BLaER1 (cell line): Measurements from ENCODE around the gene MBD3L4.
"Not testable (repeated sequence)": the region's sequence is repeated elsewhere in the genome, so short reads cannot be mapped to it uniquely, and the experiment has no call there.

ENCODE experiments used
- H3K27ac ChIP-seq: shearing (Covaris generic); formaldehyde crosslinking; 2 replicates; pipeline ENCODE4 v1.8.1; 2022
- H3K27me3 ChIP-seq: shearing (Covaris generic); formaldehyde crosslinking; 2 replicates; pipeline ENCODE4 v1.8.1; 2022
- H3K36me3 ChIP-seq: shearing (Covaris generic); formaldehyde crosslinking; 2 replicates; pipeline ENCODE4 v1.8.1; 2022
- H3K4me1 ChIP-seq: shearing (Covaris generic); formaldehyde crosslinking; 2 replicates; pipeline ENCODE4 v1.8.1; 2022
- H3K4me2 ChIP-seq: shearing (Covaris generic); formaldehyde crosslinking; 2 replicates; pipeline ENCODE4 v1.8.1; 2022
- H3K4me3 ChIP-seq: shearing (Covaris generic); formaldehyde crosslinking; 2 replicates; pipeline ENCODE4 v1.8.1; 2022
- H3K9ac ChIP-seq: shearing (Covaris generic); formaldehyde crosslinking; 2 replicates; pipeline ENCODE4 v1.8.1; 2022
- H3K9me3 ChIP-seq: shearing (Covaris generic); formaldehyde crosslinking; 2 replicates; pipeline ENCODE4 v1.8.1; 2022
- H4K20me1 ChIP-seq: shearing (Covaris generic); formaldehyde crosslinking; 2 replicates; pipeline ENCODE4 v1.8.1; 2022
- Cebpa-rat ChIP-seq: shearing (Covaris generic); IDR thresholded peaks from 2 replicates; pipeline ENCODE4 v1.8.1; 2022

The MBD3L4 gene

DNA sequence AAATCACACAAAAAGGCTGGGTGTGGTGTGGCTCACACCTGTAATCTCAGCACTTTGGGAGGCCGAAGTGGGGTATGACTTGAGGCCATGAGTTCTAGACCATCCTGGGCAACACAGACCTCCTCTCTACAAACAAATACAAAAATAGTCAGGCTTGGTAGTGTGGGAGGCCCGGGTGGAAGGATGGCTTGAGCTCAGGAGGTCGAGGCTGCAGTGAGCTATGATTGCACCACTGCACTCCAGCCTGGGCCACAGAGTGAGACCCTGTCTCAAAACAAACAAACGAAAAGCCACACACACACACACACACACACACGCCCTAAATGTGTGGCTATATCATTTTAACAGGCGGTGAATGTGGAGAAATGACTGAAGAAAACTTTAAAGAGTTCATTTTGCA lies 28.6 kb upstream of the MBD3L4 start:
- TF ChIP-seq Cebpa-rat = no peak
- Histone ChIP-seq H3K36me3 (peaks cover 31% of the 10 kb centered on the region), H3K9ac (no peak overlapping the region), H3K27ac (no peak overlapping the region), H3K27me3 (no peaks in the 10 kb centered on the region), H3K9me3 (peaks cover 4% of the 10 kb centered on the region; the same call in 1 of the 2 replicates), H3K4me2 (peak overlapping the region; percentile 43; the same call in 1 of the 2 replicates), H3K4me1 (peaks cover 16% of the 10 kb centered on the region), H4K20me1 (peaks cover 10% of the 10 kb centered on the region; the same call in 1 of the 2 replicates), H3K4me3 (no peak overlapping the region)

DNA sequence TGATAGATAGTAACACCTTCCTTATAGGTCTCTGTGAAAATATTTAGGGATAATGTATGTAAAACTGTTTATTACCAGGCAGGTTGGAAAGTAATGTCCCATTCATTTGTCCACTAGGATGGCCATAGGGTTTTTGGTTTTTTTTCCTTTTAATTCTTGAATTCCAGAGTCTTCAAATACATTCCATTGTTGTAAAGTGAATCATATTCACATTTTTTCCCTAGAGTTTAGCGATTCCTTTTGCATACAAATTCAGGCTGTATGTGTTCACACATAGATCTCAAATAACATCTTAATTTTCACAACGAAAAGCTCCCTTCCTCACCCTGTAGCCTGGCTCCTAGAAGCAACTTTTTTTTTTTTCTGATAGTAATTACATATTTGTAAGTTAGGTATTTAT lies 27.7 kb upstream of the MBD3L4 start:
- no peak overlapping the region for H3K27ac ChIP-seq
- no peak for TF ChIP-seq Cebpa-rat
- H3K9me3 ChIP-seq = peaks cover 4% of the 10 kb centered on the region; the same call in 1 of the 2 replicates
- H3K9ac ChIP-seq = no peak overlapping the region
- H3K36me3 ChIP-seq = peaks cover 22% of the 10 kb centered on the region
- peaks cover 16% of the 10 kb centered on the region for H3K4me1 ChIP-seq
- H3K27me3 ChIP-seq = no peaks in the 10 kb centered on the region
- H3K4me3 ChIP-seq = no peak overlapping the region
- H3K4me2 ChIP-seq = no peak overlapping the region
- peaks cover 10% of the 10 kb centered on the region; the same call in 1 of the 2 replicates for H4K20me1 ChIP-seq

DNA sequence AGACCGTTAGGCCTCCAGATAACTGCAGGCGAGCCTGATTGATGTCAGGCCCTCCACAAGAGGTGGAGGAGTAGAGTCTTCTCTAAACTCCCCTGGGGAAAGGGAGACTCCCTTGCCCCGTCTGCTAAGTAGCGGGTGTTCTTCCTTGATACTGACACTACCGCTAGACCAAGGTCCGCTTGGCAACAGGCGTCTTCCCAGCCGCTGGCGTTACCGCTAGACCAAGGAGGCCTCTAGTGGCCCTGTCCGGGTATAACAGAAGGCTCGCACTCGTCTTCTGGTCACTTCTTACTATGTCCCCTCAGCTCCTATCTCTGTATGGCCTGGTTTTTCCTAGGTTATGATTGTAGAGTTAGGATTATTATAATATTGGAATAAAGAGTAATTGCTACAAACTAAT lies 27.1 kb upstream of the MBD3L4 start:
- not testable (repeated sequence) for H3K9me3 ChIP-seq, H3K27me3 ChIP-seq, H3K4me3 ChIP-seq, H3K4me2 ChIP-seq, H3K9ac ChIP-seq, H4K20me1 ChIP-seq, H3K27ac ChIP-seq
- Histone ChIP-seq H3K4me1 (peaks cover 16% of the 10 kb centered on the region), H3K36me3 (peaks cover 16% of the 10 kb centered on the region)

DNA sequence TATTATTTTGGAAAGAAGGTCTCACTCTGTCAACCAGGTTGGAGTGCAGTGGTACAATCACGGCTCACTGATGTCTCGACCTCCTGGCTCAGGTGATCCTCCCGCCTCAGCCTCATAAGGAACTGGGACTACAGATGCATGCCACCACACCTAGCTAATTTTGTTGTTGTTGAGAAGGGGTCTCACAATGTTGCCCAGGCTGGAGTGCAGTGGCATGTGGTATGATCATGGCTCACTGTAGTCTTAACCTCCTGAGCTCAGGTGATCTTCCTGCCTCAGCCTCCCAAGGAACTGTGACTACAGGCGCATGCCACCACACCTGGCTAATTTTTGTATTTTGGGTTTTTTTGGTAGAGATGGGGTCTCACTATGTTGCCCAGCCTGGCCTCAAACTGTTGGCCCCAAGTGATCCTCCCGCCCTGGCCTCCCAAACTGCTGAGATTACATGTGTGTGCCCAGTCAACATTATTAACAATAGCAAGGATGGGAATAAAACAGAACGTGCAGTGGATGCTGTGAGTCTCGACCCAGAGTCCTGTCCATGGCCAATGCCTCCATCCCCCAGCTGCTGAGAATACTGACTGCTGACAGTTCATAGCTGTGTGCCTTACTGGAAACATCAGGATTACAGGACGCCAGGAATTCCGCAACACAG lies 23.9 kb upstream of the MBD3L4 start:
- H3K27me3 ChIP-seq = no peaks in the 10 kb centered on the region
- no peak overlapping the region for H3K27ac ChIP-seq
- H3K4me2 ChIP-seq = no peak overlapping the region
- 0 out of 2 replicates have a peak, but pooled peaks cover 4% of the 10 kb centered on the region for H3K4me1 ChIP-seq
- H3K36me3 ChIP-seq = no peaks in the 10 kb centered on the region
- H3K9ac ChIP-seq = no peak overlapping the region
- H3K4me3 ChIP-seq = no peak overlapping the region
- H4K20me1 ChIP-seq = no peaks in the 10 kb centered on the region
- TF ChIP-seq Cebpa-rat = no peak
- peaks cover 4% of the 10 kb centered on the region; the same call in 1 of the 2 replicates for H3K9me3 ChIP-seq

DNA sequence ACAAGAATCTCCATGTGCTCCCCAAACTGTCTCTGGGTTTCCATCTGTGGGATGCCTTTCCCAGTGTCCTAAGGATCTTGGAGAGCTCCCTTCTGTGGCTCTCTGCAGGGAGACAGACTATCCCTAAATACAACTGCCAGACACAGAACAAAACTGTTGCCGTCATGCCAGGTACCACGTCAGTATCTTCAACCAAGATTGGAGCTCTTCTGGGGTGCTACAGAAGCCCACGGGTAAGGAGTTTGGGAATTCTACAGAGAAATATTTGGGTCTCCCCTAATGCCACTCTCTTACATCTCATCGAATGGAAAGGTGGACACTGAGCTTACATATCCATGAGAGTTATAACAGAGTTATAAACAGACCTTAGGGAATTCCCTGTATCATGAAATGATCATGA lies 23.4 kb upstream of the MBD3L4 start:
- no peaks in the 10 kb centered on the region for H3K27me3 ChIP-seq
- no peak for TF ChIP-seq Cebpa-rat
- H3K27ac ChIP-seq = no peak overlapping the region
- no peaks in the 10 kb centered on the region for H3K4me1 ChIP-seq
- H3K4me3 ChIP-seq = no peak overlapping the region
- H3K36me3 ChIP-seq = no peaks in the 10 kb centered on the region
- H3K9me3 ChIP-seq = peaks cover 4% of the 10 kb centered on the region; the same call in 1 of the 2 replicates
- H3K4me2 ChIP-seq = no peak overlapping the region
- H3K9ac ChIP-seq = no peak overlapping the region
- H4K20me1 ChIP-seq = no peaks in the 10 kb centered on the region

DNA sequence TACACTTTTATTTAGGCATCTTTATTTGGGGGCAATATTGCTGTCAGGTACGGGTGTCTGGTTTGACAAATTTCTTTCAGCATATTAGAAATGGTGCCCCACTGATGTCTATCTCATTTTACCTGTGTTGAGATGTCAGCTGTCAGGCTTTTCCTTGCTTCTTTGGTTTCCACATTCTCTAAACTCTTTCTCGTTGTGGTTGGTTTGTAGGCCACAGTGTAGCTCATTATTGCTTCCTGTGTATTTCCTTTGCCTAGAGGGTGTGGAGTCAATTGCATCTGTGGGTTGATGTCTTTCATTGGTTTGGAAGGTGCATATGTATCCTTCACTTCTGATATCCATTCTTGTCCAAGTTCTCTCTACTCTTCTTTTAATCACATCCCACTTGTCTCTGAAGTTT lies 20.0 kb upstream of the MBD3L4 start:
- not testable (repeated sequence) for H3K4me1 ChIP-seq, H3K9me3 ChIP-seq, H3K27ac ChIP-seq, H3K36me3 ChIP-seq, H3K4me3 ChIP-seq, H3K27me3 ChIP-seq, H3K9ac ChIP-seq, H3K4me2 ChIP-seq, H4K20me1 ChIP-seq

DNA sequence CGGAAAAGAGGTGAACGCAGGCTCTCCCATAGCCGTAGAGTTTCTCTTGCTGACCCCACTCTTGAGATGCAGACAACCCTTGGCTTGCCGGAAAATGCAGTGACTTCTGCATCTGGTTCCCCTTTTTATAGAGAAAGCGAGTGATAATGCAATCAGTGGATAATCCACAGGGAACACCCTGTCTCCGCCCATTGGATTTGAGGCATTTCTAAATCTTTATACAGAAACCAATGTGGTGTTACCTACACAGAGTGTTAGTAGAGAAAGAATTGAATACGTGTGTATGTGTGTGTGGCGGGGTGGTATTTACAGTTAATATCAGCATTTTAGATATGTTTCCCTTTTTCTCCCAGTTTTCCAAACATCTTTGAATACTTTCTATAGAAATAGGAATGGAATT lies 18.6 kb upstream of the MBD3L4 start, which contains the start of gene MBD3L3:
Gene MBD3L3 (minus strand): TSS at position 101 of the 400 bp plus-strand sequence. CDS start 71 bp downstream, at position 30.
- not testable (repeated sequence) for H3K36me3 ChIP-seq, H3K9me3 ChIP-seq, H4K20me1 ChIP-seq, H3K27ac ChIP-seq, H3K4me3 ChIP-seq, H3K4me2 ChIP-seq, H3K27me3 ChIP-seq, H3K9ac ChIP-seq, H3K4me1 ChIP-seq

DNA sequence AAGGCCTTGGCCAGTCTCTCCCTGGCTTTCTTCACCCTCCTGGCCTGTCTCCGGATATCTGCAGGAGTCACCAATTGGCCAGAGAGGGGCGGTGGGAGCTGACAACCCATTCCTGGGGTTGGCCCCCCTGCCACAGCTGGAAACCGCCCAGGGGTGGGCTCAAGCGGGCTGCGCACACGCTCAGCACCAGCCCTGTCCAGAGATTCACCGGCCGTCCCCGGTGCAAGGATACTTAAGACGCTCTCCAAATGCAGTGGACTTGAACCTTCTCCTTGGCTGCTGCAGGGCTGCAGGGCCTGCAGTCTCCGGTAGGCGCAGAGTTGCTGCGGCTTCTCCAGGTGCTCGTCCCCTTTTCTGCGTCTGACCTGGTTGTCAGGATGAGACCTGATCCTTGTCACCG lies 16.4 kb upstream of the MBD3L4 start:
- H3K27ac ChIP-seq, H3K4me3 ChIP-seq, H3K9ac ChIP-seq, H3K9me3 ChIP-seq, H3K27me3 ChIP-seq, H3K36me3 ChIP-seq, H4K20me1 ChIP-seq, H3K4me1 ChIP-seq, H3K4me2 ChIP-seq: not testable (repeated sequence)

DNA sequence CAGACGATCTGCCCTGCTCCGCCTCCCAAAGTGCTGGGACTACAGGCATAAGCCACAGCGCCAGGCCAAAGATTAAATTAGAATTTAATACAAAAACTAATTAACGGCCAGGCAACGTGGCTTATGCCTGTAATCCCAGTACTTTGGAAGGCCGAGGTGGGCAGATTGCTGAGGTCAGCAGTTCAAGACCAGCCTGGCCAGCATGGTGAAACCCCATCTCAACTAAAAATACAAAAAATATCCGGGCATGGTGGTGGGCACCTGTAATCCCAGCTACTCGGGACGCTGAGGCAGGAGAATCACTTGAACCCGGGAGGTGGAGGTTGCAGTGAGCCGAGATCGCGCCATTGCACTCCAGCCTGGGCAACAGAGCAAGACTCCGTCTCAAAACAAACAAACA lies 15.7 kb upstream of the MBD3L4 start:
- not testable (repeated sequence) for H3K4me3 ChIP-seq, H3K9me3 ChIP-seq, H3K27me3 ChIP-seq, H3K4me1 ChIP-seq, H4K20me1 ChIP-seq, H3K4me2 ChIP-seq, H3K9ac ChIP-seq, H3K27ac ChIP-seq, H3K36me3 ChIP-seq

DNA sequence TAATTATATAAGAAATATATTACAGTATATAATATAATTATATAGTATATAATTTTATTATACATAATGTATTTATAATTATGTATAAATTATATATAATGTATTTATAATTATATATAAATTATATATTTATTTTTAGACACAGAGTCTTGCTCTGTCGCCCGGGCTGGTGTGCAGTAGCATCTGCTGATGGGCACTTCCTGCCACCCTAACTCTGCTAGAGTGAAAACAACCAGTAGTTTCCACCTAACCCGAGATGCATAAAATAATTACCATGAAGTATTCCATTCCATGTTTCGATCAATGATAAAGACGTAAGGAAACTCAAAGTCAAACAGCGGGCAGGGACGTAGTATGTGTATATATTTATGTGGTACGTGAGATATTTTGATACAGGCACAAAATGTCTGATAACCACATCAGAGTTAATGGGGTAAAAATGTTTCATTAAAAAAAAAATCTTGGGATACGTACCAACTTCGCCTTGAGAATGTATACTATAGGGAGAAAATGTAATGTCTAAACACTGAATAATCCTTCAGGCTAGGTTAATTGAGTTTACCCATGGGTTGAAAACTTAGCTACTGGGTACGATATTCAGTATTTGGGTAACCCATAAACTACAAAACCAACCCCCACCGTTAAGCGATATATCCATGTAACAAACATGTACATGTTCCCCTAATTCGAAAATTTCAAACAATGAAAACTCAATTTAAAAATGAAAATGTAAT lies 14.8 kb upstream of the MBD3L4 start:
- not testable (repeated sequence) for H3K27me3 ChIP-seq, H4K20me1 ChIP-seq, H3K4me2 ChIP-seq, H3K36me3 ChIP-seq, H3K4me3 ChIP-seq, H3K9ac ChIP-seq, H3K27ac ChIP-seq, H3K4me1 ChIP-seq, H3K9me3 ChIP-seq

DNA sequence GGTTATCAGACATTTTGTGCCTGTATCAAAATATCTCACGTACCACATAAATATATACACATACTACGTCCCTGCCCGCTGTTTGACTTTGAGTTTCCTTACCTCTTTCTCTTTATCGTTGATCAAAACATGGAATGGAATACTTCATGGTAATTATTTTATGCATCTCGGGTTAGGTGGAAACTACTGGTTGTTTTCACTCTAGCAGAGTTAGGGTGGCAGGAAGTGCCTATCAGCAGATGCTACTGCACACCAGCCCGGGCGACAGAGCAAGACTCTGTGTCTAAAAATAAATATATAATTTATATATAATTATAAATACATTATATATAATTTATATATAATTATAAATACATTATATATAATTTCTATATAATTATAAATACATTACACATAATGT lies 12.9 kb upstream of the MBD3L4 start:
- not testable (repeated sequence) for H3K9me3 ChIP-seq, H3K9ac ChIP-seq, H3K4me1 ChIP-seq, H3K27ac ChIP-seq, H3K4me2 ChIP-seq, H4K20me1 ChIP-seq, H3K36me3 ChIP-seq, H3K27me3 ChIP-seq, H3K4me3 ChIP-seq

DNA sequence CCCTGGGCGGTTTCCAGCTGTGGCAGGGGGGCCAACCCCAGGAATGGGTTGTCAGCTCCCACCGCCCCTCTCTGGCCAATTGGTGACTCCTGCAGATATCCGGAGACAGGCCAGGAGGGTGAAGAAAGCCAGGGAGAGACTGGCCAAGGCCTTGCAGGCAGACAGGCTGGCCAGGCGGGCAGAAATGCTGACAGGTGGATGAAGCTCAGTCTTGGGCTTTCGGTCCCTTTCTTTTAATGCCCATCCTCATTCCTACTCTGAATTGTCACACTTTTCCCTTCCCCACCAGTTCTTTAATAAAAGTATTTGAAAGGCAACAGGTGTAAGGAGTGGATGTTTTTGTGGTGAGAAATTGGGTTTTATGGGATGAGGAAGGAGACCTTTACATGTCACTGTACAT lies 11.4 kb upstream of the MBD3L4 start:
- not testable (repeated sequence) for H3K9ac ChIP-seq, H3K36me3 ChIP-seq, H3K4me3 ChIP-seq, H3K9me3 ChIP-seq, H3K27ac ChIP-seq, H4K20me1 ChIP-seq, H3K4me1 ChIP-seq, H3K4me2 ChIP-seq, H3K27me3 ChIP-seq

DNA sequence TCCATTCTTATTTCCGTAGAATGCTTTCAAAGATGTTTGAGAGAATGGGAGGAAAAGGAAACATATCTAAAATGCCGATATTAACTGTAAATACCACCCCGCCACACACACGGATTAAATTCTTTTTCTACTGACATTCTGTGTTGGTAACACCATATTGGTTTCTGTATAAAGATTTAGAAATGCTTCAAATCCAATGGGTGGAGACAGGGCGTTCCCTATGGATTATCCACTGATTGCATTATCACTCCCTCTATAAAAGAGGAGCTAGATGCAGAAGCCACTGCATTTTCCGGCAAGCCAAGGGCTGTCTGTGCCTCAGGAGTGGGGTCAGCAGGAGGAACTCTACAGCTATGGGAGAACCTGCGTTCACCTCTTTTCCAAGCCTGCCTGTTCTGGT lies 9.0 kb upstream of the MBD3L4 start, which contains the start of gene MBD3L2:
Gene MBD3L2 (plus strand): TSS at position 301 of the 400 bp plus-strand sequence. CDS start 53 bp downstream, at position 354.
- not testable (repeated sequence) for H4K20me1 ChIP-seq, H3K27ac ChIP-seq, H3K36me3 ChIP-seq

DNA sequence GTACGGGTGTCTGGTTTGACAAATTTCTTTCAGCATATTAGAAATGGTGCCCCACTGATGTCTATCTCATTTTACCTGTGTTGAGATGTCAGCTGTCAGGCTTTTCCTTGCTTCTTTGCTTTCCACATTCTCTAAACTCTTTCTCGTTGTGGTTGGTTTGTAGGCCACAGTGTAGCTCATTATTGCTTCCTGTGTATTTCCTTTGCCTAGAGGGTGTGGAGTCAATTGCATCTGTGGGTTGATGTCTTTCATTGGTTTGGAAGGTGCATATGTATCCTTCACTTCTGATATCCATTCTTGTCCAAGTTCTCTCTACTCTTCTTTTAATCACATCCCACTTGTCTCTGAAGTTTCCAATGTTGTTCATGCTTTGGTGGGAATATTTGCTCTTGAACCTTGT lies 1.6 kb upstream of the MBD3L4 start:
- H3K4me2 ChIP-seq, H3K9ac ChIP-seq, H4K20me1 ChIP-seq, H3K4me1 ChIP-seq, H3K9me3 ChIP-seq, H3K4me3 ChIP-seq, H3K36me3 ChIP-seq, H3K27ac ChIP-seq, H3K27me3 ChIP-seq: not testable (repeated sequence)

More for the DNA sequence above, 9.0 kb upstream of the MBD3L4 start, which contains the start of gene MBD3L2:
- not testable (repeated sequence) for H3K9ac ChIP-seq, H3K4me1 ChIP-seq, H3K4me2 ChIP-seq, H3K9me3 ChIP-seq, H3K27me3 ChIP-seq, H3K4me3 ChIP-seq
